Kidney epithelial cell (primary cell): Measurements from ENCODE around the gene TOP1. TPM values are rescaled to one million over a fixed set of nuclear protein-coding genes. Genes with fewer than 3 reads are reported as not detected.

Source experiments
- DNase-seq: peaks from one replicate; pipeline ENCODE4 v3.0.0-alpha.2; 2010; ENCODE audit warnings: low read depth
- H3K27me3 ChIP-seq: 2 replicates; pipeline ENCODE4 v1.6.0; 2011; ENCODE audit warnings: low read length; ENCODE audit not compliant: control insufficient read depth, insufficient read depth
- H3K36me3 ChIP-seq: 2 replicates; pipeline ENCODE4 v1.5.1; 2011; ENCODE audit warnings: low read length; ENCODE audit not compliant: control insufficient read depth, insufficient read depth
- H3K4me3 ChIP-seq: 2 replicates; pipeline ENCODE4 v1.5.1; 2011; ENCODE audit warnings: low read depth, mild to moderate bottlenecking, control low read depth, low read length
- total RNA-seq: library from RNA; depleted of rRNA; stranded (reverse); fragments of >200 nt; gene quantifications from 2 replicates; pipeline ENCODE4 v1.2.3, GENCODE V29; 2015
- TF ChIP-seq, protein P1 (sequence below): IDR thresholded peaks from 2 replicates; pipeline ENCODE4 v1.5.1; 2011; ENCODE audit warnings: mild to moderate bottlenecking, moderate library complexity, low read length, control low read depth, inconsistent platforms; ENCODE audit not compliant: insufficient read depth, poor library complexity, severe bottlenecking

The TOP1 gene
- total RNA-seq, 1 donor from 2014 or later: 38.0 TPM

GRCh38 chr20:41034239-41034638, 5.6 kb downstream of the TOP1 start:
- no peaks in the 10 kb centered on the region for H3K27me3 ChIP-seq
- no peaks in the 10 kb centered on the region for H3K36me3 ChIP-seq
- TF ChIP-seq, protein P1, sequence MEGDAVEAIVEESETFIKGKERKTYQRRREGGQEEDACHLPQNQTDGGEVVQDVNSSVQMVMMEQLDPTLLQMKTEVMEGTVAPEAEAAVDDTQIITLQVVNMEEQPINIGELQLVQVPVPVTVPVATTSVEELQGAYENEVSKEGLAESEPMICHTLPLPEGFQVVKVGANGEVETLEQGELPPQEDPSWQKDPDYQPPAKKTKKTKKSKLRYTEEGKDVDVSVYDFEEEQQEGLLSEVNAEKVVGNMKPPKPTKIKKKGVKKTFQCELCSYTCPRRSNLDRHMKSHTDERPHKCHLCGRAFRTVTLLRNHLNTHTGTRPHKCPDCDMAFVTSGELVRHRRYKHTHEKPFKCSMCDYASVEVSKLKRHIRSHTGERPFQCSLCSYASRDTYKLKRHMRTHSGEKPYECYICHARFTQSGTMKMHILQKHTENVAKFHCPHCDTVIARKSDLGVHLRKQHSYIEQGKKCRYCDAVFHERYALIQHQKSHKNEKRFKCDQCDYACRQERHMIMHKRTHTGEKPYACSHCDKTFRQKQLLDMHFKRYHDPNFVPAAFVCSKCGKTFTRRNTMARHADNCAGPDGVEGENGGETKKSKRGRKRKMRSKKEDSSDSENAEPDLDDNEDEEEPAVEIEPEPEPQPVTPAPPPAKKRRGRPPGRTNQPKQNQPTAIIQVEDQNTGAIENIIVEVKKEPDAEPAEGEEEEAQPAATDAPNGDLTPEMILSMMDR: no peak
- no peak for DNase-seq
- H3K4me3 ChIP-seq: no peak overlapping the region

DNA sequence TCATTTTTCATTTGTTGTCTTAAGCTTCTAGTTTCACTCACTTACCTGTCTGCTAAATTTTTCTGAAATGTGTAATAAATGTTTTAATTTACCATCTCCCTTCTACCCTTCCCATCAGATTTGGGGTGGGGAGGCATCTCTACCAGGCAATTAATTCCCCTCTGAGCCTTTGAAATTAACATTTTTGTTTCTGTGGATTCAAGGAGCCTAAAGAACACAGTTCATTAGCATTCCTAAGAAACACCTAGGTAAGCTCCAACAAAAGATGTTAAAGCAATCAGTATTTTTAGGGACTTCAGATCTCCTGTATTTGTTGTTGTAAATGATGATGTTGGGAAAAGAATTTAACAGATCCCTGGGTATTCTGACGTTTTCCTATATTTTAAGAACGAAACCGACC, 6.6 kb downstream of the TOP1 start:
- H3K4me3 ChIP-seq: no peak overlapping the region
- no peak for DNase-seq
- no peaks in the 10 kb centered on the region for H3K36me3 ChIP-seq
- H3K27me3 ChIP-seq: no peaks in the 10 kb centered on the region
- TF ChIP-seq, protein P1: no peak

DNA sequence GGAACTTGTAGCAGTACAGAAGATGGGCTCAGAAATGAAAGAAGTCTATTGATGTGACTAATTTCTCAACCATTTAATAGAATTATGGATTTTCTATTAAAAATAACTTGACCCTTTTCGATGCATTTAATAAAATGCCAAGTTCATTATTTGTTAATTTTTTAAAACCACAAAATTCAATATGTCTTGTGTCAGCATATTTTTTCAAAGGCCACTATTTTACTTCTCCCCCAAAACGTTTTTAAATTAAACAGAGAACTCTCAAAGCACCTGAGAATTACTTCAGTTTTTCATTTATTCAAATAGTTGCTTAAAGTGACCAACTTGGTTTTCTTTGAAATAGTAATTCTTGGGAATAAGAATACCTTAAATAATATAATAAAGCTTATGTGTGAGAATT, 8.6 kb downstream of the TOP1 start:
- Histone ChIP-seq H3K4me3 (no peak overlapping the region), H3K36me3 (no peaks in the 10 kb centered on the region), H3K27me3 (no peaks in the 10 kb centered on the region)
- DNase-seq: no peak
- TF ChIP-seq, protein P1: no peak

DNA sequence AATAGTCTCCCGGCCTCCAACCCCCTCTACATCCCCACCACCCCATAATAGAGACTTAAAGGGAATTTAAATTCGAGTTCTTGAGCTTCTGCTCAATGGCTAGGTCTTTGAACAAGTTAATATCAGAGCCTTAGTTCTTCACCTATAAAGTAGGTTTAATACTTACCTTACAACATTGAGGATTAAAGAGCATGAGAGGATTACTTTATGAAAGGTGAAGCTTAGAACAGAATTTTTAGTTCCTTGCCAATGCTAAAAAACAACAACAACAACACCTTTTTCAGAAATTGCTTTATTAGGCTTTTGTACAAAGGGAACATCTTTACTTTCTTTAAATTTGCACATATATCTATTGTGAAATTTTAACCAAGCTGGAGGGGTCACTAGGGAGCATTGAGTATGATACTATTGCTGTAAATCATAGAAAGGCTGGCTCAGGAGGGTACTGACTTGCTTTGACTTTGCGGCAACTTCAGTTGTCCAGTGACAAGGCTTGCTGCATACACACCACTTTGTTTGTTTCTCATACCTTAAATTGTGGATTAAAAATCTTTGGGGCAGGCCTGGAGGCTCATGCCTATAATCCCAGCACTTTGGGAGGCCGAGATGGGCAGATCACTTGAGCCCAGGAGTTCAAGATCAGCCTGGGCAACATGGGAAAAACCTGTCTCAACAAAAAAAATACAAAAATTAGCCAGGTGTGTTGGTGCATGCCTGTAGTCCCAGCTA, 9.7 kb downstream of the TOP1 start:
- Histone ChIP-seq H3K36me3 (no peaks in the 10 kb centered on the region), H3K4me3 (no peak overlapping the region), H3K27me3 (no peaks in the 10 kb centered on the region)
- no peak for DNase-seq
- TF ChIP-seq, protein P1: no peak

GRCh38 chr20:41038878-41039404, 10.3 kb downstream of the TOP1 start:
- no peak overlapping the region for H3K4me3 ChIP-seq
- no peaks in the 10 kb centered on the region for H3K27me3 ChIP-seq
- no peaks in the 10 kb centered on the region for H3K36me3 ChIP-seq
- TF ChIP-seq, protein P1: no peak
- no peak for DNase-seq

GRCh38 chr20:41040855-41041254, 12.2 kb downstream of the TOP1 start:
- no peaks in the 10 kb centered on the region for H3K36me3 ChIP-seq
- H3K27me3 ChIP-seq: no peaks in the 10 kb centered on the region
- TF ChIP-seq, protein P1: no peak
- H3K4me3 ChIP-seq: no peak overlapping the region
- no peak for DNase-seq
